Stimulated activated CD8-positive, alpha-beta memory T cell treated with anti-CD3 and anti-CD28 coated beads, Interleukin-15, amount 100 ng/mL, for 1 hour (primary cell): ENCODE data around the gene AMPD3.
A peak's percentile ranks its signal among the peaks of the same experiment; 100 is the strongest.
"Not testable (repeated sequence)": the region's sequence is repeated elsewhere in the genome, so short reads cannot be mapped to it uniquely, and the experiment has no call there.

Experiments used
- DNase-seq: peaks from one replicate; pipeline ENCODE4 v3.0.0-alpha.2; 2020; ENCODE audit warnings: low read depth

AMPD3 gene

DNA sequence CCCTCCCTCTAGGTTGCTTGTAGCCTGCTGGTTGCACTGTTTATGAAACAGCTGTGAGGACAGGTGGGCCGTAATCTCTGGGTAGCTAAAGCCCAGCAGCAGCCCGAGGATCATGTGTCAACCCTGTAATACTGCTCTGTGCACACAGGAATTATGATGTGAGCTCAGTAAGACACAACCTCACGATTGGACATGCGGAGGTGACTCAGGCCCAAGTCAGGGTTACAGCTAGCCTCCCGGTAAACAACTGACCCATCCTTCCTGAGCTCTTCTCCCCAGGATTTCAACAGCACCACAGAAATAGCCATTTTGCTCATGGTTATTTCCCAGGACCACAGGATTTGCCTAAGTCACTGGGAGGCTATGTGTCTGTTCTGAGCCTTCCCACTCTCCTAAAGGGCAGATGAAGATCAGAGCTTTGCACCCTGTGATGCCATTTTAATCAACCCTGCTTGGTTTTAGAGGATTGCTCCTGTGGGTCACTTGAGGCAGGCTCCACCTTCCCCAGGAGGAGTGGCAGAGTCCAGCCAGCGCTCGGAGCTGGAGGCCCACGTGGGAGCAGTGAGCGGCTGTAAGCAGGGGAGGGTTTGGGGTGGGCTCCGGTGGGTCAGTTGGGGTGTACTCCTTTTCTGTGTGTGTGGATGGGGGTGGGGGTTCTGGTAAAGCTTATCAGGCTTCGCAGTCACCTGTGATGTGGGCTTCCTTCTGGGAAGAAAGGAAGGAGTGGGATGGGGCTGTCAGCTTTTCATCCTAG, at the start of gene AMPD3:
AMPD3 (plus strand) TSS at position 387 of the 754 bp plus-strand sequence. CDS start 6,256 bp downstream, outside the sequence.
- DNase-seq, result no peak

DNA sequence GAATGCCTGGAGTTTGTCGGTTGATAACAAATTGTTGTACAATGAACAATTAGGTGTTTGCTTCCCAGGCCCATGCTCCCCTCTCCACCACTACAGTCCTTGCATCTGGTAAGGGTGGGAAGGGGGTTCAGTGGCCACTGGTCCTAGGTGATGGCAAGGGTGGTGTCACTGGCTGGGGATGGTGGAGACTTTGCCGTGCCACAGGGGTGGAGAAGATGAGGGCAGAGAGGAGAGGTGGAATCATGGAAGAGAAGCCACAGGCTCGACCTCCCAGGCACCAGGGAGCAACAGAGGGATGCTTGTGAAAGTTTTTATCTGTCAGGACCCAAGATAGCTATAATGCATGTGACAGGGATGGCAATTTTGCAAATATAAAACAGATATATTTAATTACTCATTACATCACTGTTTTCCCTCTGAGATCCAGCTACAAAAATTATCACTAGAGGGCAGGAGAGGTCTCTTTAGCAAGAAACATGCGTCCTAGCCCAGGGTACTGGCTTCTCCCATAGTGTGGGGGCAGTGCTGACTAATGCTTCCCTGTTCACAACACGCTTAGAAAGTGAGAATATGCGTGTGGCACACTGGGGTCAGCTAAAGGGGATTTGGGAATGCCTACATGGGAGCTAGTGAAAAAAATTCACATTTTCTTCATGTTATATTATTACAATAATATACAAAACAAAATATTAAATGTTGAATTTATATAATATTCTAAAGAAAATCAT, 49.0 kb upstream of the AMPD3 start:
- peak; percentile 13 for DNase-seq

DNA sequence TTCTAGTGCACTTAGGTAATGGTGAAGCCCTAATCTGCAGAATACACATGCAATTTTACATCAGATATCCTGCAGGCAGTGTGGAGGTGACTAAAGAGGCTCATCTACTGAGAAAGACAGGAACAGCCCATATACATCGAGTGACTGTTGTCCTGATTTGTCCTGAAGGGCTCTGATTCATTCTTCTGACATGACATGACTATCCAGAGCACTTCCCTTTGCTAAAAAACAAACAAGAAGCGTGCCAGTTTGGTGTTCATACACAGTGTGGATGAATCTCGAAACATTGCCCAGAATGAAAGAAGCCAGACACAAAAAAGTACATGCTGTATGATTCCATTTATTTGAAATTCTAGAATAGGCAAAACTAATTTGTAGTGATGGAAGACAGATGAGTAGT, 48.0 kb upstream of the AMPD3 start:
- no peak for DNase-seq

DNA sequence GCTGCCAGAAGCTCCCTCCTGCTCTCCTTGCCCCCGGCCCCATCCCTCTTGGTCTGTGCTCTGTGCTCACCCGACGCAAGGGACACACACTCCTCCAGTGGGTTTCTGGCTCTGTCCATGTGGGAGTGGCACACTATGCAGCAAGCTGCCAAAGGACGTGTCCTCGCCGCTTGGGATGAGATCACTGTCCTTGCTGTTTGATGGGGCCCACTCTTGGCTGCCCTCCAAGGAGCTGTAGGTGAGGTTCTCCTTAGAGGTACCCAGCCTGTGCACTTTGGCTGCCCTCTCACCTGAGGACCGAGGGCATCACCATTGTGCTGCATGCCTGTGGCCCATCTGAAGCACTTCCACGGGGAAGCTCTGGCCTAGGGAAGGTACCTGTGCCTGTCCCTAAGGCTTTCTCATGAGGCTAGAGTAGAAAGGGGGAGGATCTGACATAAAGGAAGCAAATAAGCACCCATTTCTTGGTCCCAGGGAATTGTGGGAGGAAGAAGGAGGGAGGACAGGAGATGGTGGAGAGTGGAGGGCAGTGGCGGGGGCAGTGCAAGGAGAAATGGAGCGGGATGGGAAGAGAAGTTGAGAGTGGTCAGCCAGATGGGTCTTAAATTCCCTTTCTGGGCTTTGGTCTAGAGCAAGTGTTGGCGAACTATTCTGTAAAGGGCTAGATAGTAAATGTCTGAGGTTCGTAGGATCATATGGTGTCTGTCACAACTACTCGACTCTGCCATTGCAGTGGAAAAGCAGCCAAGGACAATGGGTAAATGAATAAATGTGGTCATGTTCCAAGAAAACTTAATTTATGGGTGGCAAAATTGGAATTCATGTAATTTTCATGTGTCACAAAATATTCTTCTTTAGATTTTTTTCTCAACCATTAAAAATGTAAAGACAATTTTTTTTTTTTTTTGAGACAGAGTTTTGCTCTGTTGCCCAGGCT, 47.0 kb upstream of the AMPD3 start:
- no peak for DNase-seq

DNA sequence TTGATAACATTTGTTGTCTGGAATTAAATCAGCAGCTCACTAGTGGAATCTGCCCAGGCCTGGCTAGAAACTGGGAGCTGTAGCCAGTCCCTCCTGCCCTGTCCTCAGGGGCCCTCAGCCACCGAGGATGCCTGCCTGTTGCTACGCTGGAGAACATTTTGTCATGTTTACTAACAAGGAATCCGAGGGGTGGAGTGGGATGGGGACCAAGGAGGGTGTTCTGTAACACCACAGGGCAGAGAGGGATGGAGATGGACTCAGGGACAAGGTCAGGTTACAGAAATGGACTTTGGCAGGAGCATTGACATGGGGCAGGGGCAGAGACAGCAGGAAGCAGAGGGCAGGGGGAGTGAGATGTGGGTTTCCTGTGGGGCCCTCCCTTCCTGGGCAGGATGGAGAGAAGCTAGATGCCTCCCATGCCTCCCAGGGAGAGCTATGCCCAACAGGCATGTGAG, 45.8 kb upstream of the AMPD3 start:
- DNase-seq, result no peak

DNA sequence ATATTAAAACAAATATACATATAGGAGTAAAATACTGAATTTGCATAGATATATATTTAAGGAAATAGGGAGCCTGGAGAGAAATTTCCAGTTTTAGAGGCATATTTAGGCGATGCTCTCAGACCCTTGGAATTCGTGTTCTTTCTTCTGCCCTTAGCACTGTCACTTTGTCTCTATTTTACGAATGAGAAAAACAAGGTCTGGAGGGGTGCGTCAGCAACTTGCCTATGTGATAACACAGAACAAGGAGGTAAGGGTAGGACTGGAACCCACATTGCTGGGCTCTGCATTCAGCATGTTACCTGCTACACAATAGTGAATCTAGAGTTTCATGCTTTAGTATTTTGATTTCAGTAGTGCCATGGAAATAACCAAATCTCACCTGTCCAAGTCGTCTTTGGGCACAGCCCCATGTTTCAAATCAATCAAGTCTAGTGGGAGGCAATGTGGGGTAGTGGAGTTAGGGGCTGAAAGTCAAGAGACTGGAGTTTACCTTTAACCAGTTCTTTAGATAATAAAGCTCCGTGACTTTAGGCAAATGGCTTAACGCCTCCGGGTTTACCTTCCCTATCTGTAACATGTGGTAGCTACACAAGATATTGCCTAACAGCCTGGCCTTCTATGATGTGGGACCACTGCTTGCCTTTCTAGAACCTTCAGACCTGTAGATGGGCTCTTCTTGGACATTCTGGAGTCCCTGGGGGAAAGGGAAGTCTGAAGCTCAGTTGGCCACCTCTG, 44.8 kb upstream of the AMPD3 start:
- no peak for DNase-seq

DNA sequence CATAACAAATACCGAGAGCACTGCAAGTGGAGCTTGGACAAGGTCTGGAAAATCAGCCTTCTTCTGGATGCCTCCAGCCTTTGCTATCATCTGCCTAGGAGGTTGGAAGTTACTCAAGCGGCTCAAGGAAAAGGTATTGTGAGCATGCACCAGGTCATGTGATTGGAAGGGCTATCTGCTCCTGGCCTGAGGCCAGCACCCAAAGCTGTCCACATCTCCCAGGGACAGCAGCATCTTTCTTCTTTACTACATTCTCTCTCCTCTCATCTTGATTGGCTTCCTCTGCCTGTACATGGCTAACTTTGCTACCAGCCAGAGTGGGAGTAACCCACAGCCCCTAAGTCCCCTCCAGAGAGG, 44.2 kb upstream of the AMPD3 start:
- no peak for DNase-seq

DNA sequence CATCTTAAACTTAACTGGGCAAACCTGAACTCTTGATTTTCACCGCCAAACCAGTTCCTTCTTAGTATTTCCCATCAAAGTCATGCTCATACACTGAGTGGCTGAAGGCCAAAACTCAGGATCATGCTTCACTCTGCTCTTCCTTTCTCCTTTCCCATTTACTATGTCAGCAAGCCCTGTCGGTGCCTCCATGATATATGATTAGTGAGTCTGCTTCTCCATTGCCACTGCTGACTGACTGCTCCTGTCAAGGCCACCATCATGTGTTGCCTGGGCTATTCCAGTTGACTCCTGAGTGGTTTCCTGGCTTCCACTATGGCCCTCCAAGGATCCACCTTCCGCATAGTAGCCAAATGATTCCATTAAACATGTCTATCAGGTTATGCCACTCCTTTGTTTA, 42.8 kb upstream of the AMPD3 start:
- DNase-seq, result no peak

DNA sequence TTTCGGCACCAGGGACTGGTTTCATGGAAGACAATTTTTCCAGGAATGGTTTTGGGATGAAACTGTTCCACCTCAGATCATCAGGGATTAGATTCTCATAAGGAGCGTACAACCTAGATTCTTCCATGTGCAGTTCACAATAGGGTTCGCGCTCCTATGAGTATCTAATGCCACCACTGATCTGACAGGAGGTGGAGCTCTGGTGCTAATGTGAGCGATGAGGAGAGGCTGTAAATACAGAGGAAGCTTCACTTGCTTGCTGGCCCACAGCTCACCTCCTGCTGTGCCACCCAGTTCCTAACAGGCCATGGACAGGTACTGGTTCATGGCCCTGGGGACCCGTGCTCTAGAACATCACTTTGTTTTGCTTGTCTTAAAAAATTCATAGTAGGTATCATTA, 41.8 kb upstream of the AMPD3 start:
- no peak for DNase-seq

DNA sequence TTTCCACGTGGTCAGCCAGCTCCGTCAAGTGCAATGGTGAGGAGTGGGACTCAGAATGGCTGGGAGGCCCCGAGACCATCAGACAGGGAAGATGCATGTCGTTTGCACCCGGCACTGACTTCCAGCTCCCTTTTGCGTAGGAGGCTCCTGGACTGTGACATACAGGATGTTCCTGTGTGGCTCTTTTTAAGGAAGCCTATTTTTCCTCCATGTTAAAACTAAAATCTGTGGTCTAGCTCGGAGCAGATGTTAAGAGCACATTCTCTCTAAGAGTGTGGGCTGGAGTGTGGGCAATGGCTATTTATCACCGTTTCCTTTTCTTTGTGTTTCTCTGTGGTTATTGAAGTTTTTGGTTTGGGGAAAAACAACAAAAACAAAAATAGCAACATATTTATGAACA, 40.9 kb upstream of the AMPD3 start:
- no peak for DNase-seq

DNA sequence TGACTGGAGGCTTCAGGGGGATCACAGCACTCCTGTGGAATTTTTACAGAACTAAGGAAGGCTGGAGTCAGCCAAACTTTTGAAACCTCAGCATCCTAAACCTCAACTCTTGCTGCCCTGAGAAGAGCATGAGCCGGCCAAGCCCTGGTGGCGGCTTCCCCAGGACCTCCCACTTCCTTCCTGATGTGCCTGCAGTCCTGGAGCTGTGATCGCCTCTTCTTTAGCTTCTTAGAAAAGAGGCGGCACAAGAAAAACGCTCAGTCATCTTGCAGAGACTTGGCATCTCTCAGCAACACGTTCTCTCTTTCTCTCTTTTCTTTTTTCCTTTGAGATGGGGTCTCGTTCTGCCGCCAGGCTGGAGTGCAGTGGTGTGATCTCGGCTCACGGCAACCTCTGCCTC, 40.4 kb upstream of the AMPD3 start:
- no peak for DNase-seq

DNA sequence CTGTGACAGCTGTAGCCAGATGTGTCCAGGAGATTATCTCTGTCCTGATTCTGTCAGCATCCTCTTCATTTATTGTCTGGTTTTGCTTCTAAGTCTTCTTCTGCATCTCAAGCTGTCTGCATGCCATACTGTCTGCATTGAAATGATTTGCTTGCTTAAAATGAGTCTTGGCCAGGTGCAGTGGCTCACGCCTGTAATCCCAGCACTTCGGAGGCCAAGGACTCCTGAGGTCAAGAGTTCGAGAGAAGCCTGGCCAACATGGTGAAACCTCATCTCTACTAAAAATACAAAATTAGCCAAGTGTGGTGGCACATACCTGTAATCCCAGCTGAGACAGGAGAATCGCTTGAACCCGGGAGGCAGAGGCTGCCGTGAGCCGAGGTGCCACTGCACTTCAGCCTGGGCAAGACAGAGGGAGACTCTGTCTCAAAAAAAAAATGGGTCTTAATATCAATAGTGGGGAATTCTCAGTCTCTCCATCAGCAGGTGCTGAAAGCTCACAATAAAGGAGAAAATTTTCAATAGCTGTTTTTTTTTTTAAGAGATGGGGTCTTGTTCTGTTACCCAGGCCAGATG, 39.2 kb upstream of the AMPD3 start:
- no peak for DNase-seq

DNA sequence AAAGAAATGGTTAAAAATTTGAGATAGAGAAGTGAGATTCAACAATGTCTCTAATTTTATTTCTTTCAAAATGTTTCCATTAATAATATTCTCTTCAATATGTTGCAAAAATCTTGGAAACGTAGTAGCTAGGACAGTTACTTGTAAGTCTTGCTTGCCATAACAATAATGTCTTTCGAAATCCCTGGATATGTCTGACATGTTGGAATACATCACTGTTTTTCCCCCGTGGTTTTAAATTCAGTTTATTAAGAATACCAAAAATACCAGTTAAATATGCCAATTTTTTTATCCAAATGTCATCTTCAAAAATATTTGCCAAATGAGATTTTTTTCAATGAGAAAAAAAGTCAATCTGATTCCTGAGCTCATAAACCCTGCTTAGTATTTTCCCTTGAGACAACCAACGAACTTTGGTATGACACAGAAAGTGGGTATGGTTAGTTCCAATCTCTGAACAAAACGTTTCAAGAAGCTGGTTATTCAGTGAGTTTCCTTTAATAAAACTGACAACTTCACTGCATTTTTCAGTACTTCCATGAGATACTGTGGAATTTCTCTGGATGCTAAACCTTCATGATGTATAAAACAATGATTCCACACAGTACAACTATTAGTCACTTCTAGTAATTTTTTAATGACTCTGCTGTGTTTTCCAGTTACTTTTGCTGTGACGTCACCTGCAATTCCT, 36.7 kb upstream of the AMPD3 start:
- no peak for DNase-seq

DNA sequence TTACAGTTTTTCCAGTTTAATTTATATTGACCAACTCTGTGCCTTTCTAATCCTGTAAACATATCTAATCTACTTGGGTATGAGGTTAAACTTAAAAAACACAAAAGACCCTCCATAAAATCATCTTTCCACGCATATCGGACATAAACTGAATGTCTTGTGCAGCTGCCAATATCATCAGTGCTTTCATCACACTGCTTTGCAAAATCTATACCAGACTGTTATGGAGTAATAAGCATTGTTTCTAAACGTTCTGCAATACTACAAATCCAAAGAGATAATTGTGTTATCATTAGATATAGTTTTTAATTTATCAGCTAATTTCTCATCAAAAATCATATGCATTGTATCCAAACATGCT, 36.1 kb upstream of the AMPD3 start:
- no peak for DNase-seq

DNA sequence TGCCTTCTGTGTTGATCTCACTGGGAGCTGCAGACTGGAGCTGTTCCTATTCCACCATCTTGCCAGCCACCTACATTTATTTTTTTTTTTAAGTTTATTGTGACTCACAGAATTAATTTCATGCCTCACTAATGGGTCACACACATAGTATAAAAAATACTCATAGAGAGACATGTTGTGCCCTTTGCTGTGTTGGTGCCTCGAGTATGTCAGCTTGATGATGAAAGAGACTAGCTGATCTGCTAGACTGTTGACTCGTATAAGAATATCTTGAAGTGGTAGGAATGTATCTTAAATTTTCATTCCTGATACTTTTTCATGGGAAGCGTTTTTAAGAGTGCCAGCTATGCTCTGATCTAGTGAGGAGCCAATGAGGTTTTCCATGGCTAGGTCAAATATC, 28.6 kb upstream of the AMPD3 start:
- no peak for DNase-seq

DNA sequence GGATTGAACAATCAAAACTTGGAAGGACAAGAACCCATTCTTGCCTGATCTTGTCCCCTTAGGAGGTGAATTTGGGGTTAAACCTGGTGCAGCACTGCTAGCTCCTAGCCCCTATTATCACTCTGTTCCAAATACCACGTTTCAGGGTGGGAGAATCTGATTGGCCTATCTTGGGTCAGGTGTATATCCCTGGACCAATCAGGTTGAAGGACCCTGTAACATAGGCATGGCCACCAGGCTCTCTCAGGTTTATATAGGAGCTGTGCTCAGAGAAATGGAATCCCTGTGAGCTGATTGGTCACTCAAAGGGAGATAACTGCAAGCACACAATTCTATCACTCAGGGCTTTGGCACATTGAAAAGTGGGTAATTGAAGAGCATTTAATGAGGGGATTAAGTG, 26.6 kb upstream of the AMPD3 start:
- no peak for DNase-seq

DNA sequence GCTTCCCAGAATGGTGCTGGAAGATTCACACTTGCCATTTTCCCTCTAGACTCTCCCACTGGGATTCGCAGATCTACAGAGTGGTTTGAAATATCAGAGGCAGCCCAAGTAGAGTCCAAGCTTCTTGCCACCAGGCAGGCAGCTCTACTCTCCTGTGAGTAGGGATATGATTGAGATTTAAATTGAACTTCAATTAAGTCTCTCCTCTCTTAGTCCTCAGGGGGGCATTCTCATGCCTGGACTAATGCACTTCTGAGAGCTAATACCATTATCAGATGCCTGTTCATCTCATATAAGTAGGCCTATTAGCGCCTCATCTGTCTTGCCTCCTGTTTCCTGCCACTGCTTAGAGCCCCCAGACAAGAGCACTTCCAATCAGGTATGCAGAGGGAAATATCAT, 25.5 kb upstream of the AMPD3 start:
- no peak for DNase-seq

DNA sequence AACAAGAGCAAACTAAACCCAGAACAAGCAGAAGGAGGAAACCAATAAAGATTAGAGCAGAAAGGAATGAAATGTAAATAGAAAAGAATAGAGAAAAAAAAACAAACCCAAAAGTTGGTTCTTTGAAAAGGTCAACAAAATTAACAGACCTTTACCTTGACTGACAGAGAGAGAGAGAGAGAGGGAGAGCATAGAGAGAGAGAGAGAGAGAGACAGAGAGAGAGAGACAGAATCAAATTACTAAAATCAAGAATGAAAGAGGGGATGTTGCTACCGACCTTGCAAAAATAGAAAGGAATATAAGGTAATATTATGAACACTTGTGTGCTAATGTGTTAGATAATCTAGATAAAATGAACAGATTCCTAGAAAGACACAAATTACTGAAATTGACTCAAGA, 22.6 kb upstream of the AMPD3 start:
- no peak for DNase-seq

DNA sequence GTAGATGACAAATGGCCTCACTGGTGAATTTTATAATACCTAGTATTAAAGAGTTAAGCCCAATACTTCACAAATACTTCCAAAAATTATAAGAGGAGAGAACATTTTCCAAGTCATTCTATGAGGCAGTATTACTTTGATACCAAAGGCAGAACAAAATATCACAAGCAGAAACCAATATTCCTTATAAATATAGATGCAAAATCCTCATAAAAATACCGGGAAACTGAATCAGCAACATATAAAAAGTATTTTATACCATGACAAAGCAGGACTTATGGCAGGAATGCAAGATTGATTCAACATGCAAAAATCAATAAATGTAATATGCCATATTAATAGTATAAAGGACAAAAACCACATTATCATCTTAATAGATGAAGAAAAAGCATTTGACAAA, 22.1 kb upstream of the AMPD3 start:
- no peak for DNase-seq

DNA sequence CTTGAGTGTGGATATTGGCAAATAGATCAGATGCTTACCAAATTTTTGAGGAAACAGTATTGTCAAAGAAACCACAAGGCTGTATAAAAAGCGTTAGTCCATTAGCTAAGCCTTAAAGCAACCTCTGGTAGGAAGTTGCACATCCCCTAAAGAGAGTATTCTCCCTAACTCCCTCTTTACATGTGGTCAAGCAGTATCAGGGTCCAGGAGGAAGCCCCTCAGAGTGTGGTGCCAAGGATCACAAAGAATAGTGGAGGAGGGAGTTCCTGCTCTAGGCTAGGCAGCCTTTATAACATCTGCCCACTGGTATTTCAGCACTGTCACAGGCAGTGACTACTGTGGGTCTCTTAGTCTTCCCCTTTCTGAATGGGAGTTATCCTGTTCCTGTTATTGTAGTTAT, 18.8 kb upstream of the AMPD3 start:
- no peak for DNase-seq

DNA sequence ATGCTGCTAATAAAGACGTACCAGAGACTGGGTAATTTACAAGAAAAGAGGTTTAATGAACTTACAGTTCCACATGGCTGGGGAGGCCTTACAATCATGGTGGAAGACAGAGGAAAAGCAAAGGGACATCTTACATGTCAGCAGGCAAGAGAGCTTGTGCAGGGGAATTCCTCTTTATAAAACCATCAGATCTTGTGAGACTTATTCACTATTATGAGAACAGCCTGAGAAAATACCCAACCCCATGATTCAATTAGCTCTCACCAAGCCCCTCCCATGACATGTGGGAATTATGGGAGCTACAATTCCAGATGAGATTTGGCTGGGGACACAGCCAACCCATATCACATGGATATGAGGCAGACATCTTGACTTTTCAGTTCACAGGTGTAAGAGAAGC, 18.4 kb upstream of the AMPD3 start:
- DNase-seq, result not testable (repeated sequence)
